GM21723 (cell line): ENCODE measurements around the gene GABBR2.
"Not testable (repeated sequence)": the region's sequence is repeated elsewhere in the genome, so short reads cannot be mapped to it uniquely, and the experiment has no call there.

Experiments
- ATAC-seq: cut with Tn5 transposase; IDR thresholded peaks from one replicate; pipeline ENCODE4 v1.9.1; 2021; ENCODE audit warnings: mild to moderate bottlenecking, moderate library complexity; ENCODE audit not compliant: unreplicated experiment

GABBR2 gene

GRCh38 chr9:98688710-98689495 lies 19.8 kb downstream of the GABBR2 start:
- ATAC-seq = no peak

DNA sequence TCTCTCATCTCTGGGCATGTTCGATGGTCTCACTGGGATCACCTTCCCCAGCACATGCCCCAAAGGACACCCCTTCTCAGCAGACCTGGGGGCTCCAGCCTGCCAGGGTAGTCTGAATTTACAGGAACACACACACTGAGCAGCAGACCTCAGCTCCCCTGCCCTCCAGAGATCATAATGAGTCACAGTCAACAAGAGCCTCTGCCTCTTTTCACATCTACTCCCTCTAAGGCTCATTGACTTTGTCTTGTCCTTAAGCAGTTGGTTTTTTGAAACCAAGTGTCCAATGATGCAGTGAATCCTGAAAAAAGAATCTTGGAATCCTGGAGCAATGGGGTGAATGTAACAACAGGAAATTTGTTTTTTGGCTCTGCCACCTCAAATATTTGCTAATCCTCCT lies 20.8 kb downstream of the GABBR2 start:
- no peak for ATAC-seq

DNA sequence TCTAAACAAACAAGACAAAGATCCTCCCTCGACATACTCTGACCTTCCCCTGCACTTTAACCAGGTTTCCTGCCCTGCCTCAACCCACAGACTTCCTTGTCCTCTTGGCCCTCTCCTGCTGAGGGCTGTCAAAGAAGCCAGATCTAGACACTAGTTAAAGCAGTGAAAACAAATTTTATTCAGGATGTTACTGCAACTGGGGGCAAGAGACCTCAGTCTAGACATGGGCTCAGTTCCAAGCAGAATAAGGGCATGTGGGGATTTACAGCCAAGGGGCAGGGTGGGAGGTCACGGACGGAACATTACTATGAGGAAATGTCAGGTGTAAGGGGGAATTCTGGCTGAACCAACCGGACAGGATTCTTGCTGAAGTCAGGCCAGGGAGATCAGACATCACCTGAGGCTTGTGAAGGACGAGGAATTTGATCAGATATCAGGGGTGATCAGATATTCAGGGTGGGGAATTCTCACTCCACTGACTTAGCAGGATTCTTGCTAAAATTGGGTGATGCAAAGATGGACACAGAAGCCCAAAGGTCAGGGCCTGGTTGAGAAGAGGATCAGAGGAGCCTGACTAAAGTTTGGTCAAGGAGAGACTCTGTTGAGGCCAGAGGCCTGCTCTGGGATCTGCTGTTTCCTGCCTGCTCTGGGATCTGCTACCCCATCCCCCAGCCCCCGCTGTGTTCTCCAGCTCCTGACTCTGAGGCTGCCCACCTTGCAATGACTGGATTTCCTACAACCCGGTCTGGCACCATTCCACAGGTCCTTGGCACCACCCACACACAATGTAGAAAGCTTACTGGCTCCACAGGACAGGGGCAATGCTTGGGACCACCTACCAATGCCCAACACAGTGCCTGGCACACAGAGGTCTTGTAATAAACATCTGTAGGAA lies 21.5 kb downstream of the GABBR2 start:
- ATAC-seq = no peak

DNA sequence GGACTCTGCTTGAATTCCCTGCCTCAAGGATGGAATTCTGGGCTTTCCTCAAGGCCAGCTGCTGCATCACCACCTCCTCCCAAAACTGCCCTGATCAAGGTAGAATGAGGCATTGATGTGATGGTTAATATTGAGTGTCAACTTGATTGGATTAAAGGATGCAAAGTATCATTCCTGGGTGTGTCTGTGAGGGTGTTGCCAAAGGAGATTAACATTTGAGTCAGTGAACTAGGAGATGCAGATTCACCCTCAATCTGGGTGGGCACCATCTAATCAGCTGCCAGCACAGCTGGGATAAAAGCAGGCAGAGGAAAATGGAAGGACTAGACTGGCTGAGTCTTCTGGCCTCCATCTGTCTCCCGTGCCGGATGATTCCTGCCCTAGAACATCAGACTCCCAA lies 23.9 kb downstream of the GABBR2 start:
- not testable (repeated sequence) for ATAC-seq

GRCh38 chr9:98678244-98678842 lies 30.4 kb downstream of the GABBR2 start:
- no peak for ATAC-seq

DNA sequence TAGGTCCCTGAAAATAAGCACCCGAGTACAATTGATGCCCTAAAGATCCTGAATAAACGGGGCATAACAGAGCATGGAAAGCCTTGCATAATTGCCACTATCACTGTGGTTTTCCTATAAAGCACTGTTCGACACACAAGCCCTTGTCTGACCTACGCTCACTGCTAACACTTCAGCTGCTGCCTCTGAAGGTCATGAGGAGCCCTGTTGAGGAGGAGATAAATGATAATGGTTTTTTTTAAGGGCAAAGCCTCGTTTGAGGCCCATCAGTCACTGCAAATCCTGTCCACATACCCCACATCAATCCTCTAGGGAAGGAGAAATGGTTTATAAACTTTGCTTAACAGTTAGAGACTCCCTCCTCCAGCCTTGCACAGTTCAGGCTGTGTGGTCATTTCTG lies 35.1 kb downstream of the GABBR2 start:
- ATAC-seq = no peak

DNA sequence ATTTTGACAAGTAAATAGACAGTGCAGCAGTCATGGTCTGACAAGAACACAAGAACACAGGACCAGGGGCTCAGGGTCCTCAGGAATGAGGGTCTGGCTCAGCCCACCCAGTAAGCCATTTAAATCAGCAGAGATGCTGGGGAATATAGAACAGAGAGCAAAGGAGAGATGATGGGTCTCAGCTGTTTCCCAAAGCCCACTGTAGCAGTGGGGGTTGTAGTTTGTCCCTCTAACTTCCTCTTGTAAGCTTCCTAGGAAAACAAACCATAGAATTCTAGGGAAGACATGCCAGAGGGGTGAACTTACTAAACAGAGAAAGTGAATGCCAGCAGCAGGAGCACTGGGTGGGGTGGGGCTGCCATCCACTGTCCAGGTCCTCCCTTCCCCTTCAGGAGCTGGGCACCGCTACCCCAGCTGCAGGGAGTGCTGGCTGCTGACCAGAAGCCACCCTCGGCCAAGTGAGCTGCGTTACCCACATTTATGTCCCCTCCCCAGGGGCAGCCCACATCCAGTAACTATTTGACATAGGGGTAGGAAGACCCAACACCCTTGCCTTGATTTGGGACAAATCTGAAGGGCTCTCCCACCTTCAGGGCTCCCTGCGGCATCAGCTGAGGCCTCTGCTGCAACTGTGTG lies 41.6 kb downstream of the GABBR2 start:
- ATAC-seq = no peak

GRCh38 chr9:98665501-98665900 lies 43.2 kb downstream of the GABBR2 start:
- no peak for ATAC-seq

DNA sequence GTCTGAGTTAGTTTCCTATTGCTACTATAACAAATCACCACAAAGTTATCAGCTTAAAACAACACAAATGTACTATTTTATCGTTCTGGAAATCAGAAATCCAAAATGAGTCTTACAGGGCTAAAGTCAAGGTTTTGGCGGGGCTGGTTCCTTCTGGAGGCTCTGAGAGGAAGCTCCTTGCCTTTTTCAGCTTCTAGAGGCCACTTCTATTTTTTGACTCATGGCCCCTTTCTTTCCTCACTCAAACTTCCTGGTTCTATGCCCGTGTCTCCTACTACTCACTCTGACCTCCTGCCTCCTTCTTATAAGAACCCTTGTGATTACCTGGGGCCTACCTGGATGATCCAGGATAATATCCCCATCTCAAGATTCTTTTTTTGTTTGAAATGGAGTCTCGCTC lies 48.2 kb downstream of the GABBR2 start:
- no peak for ATAC-seq

GRCh38 chr9:98658951-98659351 lies 49.8 kb downstream of the GABBR2 start:
- no peak for ATAC-seq

DNA sequence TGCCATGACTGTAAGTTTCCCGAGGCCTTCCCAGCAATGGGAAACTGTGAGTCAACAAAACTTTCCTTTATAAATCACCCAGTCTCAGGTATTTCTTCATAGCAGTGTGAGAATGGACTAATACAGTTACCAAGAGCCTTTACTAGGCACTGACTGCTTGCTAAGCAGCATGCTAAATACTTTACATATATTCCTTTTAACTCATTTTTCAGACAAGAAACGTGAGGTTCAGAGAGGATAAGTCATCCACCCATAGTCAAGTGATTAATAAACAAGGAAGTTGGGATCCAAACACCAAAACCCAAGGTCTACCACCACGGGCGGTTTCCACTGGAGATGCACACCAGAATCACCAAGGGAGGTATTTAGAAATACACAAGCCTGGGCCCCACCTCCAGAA lies 50.8 kb downstream of the GABBR2 start:
- ATAC-seq = no peak

DNA sequence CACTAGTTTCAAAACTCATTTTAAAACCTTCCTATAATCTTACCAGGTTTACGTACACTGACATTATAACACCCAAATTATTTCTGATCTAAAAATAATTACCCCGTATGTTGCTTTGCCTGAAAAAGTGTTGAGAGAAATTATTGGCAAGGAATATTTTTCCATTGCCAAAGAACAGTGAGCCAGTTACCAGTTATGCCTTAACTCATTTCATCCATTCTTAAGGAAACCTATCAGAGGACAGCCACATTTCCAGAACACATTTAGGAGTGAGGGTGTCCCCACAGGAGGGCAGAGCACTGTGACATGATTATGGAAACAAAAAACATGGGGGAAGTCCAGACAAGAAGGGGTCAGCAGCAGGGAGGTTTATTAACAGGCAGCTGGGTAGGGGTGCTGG lies 52.2 kb downstream of the GABBR2 start:
- no peak for ATAC-seq

- ATAC-seq = not testable (repeated sequence)
Observed at GRCh38 chr9:98655428-98655827, 53.3 kb downstream of the GABBR2 start.

DNA sequence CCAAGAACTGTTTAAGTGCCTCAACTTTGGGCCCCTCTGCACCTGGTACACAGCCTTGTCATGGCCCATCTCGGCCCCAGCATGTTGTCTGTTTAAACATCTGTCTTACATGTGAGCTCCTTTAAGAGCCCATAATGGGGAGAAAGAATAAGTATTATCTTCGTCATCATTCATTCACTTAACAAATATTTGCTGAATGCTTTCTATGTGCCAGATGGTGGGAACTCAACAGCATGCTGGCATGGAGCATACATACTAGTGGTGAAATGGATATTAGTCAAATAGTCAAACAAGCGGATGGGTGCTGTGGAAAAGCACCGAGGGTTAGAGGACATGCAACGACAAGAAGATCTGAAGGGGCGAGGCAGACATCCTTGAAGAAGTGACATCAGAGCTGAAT lies 54.5 kb downstream of the GABBR2 start:
- no peak for ATAC-seq

DNA sequence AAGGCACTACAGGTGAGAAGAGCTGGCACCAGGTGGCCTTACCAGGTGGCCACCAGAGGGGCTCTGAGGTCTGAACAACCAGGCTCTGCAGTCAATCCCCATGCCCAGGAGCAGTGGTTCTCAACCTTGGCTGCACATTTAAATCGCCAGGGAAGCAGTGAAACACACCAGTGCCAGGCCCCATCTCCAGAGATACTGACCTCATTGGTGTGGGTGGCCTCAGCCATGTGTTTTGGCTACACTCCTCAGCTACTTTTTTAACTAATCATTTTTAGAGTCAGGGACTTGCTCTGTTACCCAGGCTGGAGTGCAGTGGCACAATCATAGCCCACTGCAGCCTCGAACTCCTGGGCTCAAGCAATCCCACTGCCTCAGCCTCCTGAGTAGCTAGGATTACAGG lies 56.0 kb downstream of the GABBR2 start:
- ATAC-seq = no peak

GRCh38 chr9:98652302-98652701 lies 56.4 kb downstream of the GABBR2 start:
- ATAC-seq = no peak

DNA sequence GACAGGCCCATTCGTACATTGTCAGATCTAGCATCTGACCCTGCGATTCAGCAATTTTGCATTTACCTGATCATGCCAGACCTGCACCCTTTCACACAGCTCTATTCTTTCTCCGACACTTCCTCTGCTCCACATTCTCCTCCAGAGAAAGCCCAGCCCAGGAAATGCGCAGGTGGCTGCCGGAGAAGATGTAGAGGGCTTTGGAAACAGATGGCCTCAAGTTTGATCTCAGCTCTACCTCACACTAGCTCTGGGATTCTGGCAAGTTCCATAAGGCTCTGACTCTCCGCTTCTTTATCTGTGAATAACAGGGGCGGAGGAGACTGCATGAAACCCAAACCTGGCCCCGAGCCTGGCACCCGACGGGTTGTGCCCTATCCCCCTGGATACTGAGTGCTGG lies 61.5 kb downstream of the GABBR2 start:
- no peak for ATAC-seq

- no peak for ATAC-seq
Observed at GRCh38 chr9:98644011-98644410, 64.7 kb downstream of the GABBR2 start.

DNA sequence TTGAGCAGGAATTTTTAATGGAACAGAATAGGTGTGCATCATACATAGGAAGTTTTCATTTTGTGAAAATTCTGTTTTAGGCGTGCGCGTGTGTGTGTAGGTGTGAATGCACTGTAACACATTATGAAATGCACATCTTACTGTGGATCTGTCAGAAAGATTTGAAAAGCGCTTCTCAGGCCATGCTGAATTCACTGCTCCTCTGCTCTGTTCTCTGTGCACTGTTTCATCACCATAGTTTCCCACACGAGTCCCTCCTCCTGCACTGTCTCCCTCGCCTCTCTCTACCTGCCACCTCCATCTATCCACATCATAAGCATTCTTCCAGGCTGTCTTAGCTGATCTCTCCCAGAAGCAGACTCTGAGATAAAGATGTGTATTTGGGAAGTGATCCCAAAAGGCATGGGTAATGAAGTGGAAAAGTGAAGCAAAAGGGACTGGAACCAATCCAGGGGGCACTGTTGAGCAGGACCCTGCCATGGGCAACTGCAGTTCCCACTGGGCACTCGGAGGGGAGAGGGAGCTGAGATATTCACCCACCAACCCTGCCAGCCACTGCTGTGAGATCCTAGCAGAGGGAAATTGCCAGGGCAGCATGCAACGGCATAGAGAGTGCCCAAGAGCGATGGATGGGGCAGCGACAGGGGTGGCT lies 65.9 kb downstream of the GABBR2 start:
- no peak for ATAC-seq

DNA sequence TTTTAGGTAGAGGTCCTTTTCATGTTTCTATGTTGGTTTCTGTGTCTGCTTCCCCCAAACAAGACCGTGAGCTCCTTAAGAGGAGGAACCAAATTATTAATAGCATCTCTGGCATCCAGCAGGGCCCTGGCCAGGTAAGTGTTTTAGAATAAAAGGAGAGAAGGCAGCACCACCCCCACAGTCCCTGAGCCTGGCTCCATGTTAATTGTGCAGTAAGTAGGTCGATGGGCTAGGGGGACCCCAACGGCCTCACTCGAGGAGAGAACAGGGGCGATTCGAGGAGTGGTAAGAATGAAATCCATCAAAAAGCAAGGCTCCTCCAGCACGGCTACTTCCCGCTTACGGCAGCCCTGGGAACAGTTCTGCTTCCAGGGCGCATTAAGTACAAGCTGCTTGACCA lies 67.0 kb downstream of the GABBR2 start:
- no peak for ATAC-seq

GRCh38 chr9:98640394-98640793 lies 68.3 kb downstream of the GABBR2 start:
- ATAC-seq = no peak
